Right atrium auricular region (tissue), 2 donors: Measurements from ENCODE around the gene COX5A. TPM values are rescaled to one million over a fixed set of nuclear protein-coding genes. Genes with fewer than 3 reads are reported as not detected.
A peak's percentile ranks its signal among the peaks of the same experiment; 100 is the strongest.
"Not testable (repeated sequence)": the region's sequence is repeated elsewhere in the genome, so short reads cannot be mapped to it uniquely, and the experiment has no call there.

ENCODE experiments used
- DNase-seq: peaks from one replicate; pipeline ENCODE4 v3.0.0-alpha.2; 2019; ENCODE audit warnings: low spot score
- H3K27ac ChIP-seq, 2 donors: fragments of 200-600 bp; sonication (generic); 1 replicate in 1 of 2; 2 replicates in 1 of 2; pipeline ENCODE4 v1.5.1; 2016 to 2019
- H3K27me3 ChIP-seq, 2 donors: fragments of 200-600 bp; sonication (generic); one replicate each; pipeline versions ENCODE4 v1.5.1 to v1.6.0; 2017 to 2019
- H3K36me3 ChIP-seq: fragments of 200-600 bp; sonication (generic); one replicate; pipeline ENCODE4 v1.5.1; 2016
- H3K4me1 ChIP-seq, 2 donors: fragments of 200-600 bp; sonication (generic); one replicate each; pipeline versions ENCODE4 v1.5.1 to v1.6.0; 2017 to 2019
- H3K4me3 ChIP-seq, 2 donors: fragments of 200-600 bp; sonication (generic); 1 replicate in 1 of 2; 2 replicates in 1 of 2; pipeline ENCODE4 v1.5.1; 2017 to 2019; ENCODE audit warnings: mild to moderate bottlenecking in 1 of 2, moderate library complexity in 1 of 2
- H3K9me3 ChIP-seq, 2 donors: fragments of 200-600 bp; sonication (generic); one replicate each; pipeline ENCODE4 v1.5.1; 2019
- CTCF ChIP-seq, 2 donors: fragments of 200-600 bp; sonication (generic); IDR thresholded peaks; one replicate each; pipeline ENCODE4 v1.5.1; 2019; ENCODE audit warnings: antibody characterized with exemption in 2 of 2
- total RNA-seq, 2 donors: library from RNA; depleted of rRNA; stranded (reverse); fragments of >200 nt; gene quantifications; one replicate each; pipeline ENCODE4 v1.1.0, GENCODE V29; 2016

The COX5A gene
- total RNA-seq, 2 donors from 2014 or later, result 399 to 869 TPM

GRCh38 chr15:74896316-74896715 lies 41.6 kb downstream of the COX5A start:
- DNase-seq, result no peak
- H3K9me3 ChIP-seq, result no peaks in the 10 kb centered on the region
- H3K36me3 ChIP-seq, result peaks cover 30% of the 10 kb centered on the region
- no peak for TF ChIP-seq CTCF (IDR thresholded peaks at IDR 0.05)
- no peaks in the 10 kb centered on the region for H3K27me3 ChIP-seq
- H3K4me1 ChIP-seq, result peaks cover 0 to 23% of the 10 kb centered on the region in 2 donors
- H3K27ac ChIP-seq, result peak overlapping the region in 1 of 2 donors; percentile 60
- no peak overlapping the region for H3K4me3 ChIP-seq

DNA sequence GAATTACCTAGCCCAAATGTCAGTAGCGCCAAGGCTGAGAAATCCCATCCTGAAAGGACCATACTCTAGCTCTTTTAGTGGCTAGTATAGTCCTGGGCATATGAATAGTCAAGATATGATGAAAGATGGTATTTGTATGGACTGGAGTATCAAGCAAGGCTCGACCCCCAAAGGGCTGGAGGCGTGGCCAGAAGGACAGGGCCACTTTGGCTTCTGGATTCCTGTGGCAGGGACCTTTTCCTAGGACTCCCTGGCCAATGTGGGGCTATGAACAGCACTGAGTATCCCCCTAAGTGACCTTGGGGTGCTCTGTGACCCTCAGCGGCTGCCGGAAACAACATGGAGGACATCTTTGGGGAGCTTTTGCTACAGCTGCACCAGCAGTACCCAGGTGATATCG lies 42.0 kb downstream of the COX5A start:
- H3K9me3 ChIP-seq, result no peaks in the 10 kb centered on the region
- no peak for TF ChIP-seq CTCF (IDR thresholded peaks at IDR 0.05)
- no peak overlapping the region for H3K4me3 ChIP-seq
- no peak overlapping the region for H3K27ac ChIP-seq
- peaks cover 27% of the 10 kb centered on the region for H3K36me3 ChIP-seq
- no peak for DNase-seq
- H3K27me3 ChIP-seq, result no peaks in the 10 kb centered on the region
- H3K4me1 ChIP-seq, result peaks cover 0 to 26% of the 10 kb centered on the region in 2 donors

DNA sequence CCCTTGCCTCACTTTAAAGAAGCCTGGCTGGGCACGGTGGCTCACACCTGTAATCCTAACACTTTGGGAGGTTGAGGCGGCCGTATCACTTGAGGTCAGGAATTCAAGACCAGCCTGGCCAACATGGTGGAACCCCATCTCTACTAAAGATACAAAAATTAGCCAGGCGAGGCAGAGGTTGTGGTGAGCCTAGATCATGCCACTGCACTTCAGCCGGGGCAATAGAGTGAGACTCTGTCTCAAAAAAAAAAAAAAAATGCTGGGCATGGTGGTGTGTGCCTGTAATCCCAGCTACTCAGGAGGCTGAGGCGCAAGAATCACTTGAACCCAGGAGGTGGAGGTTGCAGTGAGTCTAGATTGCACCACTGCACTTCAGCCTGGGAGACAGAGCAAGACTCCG lies 43.5 kb downstream of the COX5A start:
- not testable (repeated sequence) for DNase-seq, H3K27ac ChIP-seq, H3K9me3 ChIP-seq, H3K27me3 ChIP-seq, H3K4me3 ChIP-seq
- Histone ChIP-seq H3K36me3 (peaks cover 15% of the 10 kb centered on the region), H3K4me1 (peaks cover 0 to 36% of the 10 kb centered on the region in 2 donors)

DNA sequence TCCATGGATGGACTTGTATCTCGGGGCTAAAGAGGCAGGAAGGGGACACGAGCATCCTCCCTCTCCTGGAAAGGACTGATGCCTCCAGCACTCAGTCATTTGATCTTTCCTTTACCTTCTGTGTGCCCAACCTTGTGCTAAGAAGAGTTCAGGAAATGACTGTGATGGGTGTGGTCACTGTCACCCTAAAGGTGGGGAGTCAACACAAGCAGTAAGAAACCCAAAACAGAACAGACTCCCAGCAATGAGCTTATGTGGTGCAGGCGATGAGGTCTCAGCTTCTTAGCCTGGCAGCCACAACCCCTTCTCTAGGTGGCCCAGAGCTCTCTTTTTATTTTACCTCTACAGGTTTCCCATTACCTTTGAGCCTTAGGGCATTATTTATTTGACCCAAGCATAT lies 44.2 kb downstream of the COX5A start:
- peaks cover 0 to 43% of the 10 kb centered on the region in 2 donors for H3K4me1 ChIP-seq
- H3K9me3 ChIP-seq, result no peaks in the 10 kb centered on the region
- DNase-seq, result no peak
- no peak overlapping the region for H3K4me3 ChIP-seq
- no peak for TF ChIP-seq CTCF (IDR thresholded peaks at IDR 0.05)
- H3K36me3 ChIP-seq, result peaks cover 15% of the 10 kb centered on the region
- no peak overlapping the region for H3K27ac ChIP-seq
- H3K27me3 ChIP-seq, result no peaks in the 10 kb centered on the region

DNA sequence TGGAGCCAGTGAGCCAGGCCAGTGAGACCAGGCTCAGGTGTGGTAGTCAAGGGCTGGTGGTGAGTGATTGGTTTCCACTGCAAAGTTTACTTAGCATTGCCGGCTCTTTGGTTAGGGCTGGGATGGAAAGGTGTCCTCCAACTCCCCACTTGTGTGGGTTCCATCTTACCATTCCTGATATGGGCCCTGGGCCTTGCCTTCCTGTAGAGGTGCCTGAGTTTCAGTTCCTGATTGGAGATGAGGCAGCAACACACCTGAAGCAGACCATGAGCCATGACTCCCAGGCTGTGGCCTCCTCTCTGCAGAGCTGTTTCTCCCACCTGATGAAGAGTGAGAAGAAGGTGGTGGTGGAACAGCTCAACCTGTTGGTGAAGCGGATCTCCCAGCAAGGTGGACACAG lies 44.9 kb downstream of the COX5A start:
- H3K27ac ChIP-seq, result peak overlapping the region in 1 of 2 donors; percentile 18
- H3K27me3 ChIP-seq, result no peaks in the 10 kb centered on the region
- no peaks in the 10 kb centered on the region for H3K9me3 ChIP-seq
- TF ChIP-seq CTCF (IDR thresholded peaks at IDR 0.05), result no peak
- DNase-seq, result no peak
- no peak overlapping the region for H3K4me3 ChIP-seq
- peaks cover 15% of the 10 kb centered on the region for H3K36me3 ChIP-seq
- peaks cover 0 to 42% of the 10 kb centered on the region in 2 donors for H3K4me1 ChIP-seq

- Histone ChIP-seq H3K27ac (peak overlapping the region in 1 of 2 donors; percentile 18), H3K4me3 (no peak overlapping the region), H3K4me1 (peaks cover 0 to 36% of the 10 kb centered on the region in 2 donors), H3K36me3 (peaks cover 15% of the 10 kb centered on the region), H3K9me3 (no peaks in the 10 kb centered on the region), H3K27me3 (no peaks in the 10 kb centered on the region)
- TF ChIP-seq CTCF (IDR thresholded peaks at IDR 0.05), result no peak
- DNase-seq, result no peak
Observed at GRCh38 chr15:74892313-74892712, 45.6 kb downstream of the COX5A start.
